ENCODE results near the gene RAB11FIP3. TPM values are rescaled to one million over a fixed set of nuclear protein-coding genes. Genes with fewer than 3 reads are reported as not detected.

RAB11FIP3 gene
- total RNA-seq, 1 experiment from 2014 or later, result 12.8 TPM

- H3K4me3 ChIP-seq (replicated peaks in 1 of 2; ENCODE audit: low read depth in 1 of 2, low read length in 2 of 2), result no peak overlapping the region
- H3K4me2 ChIP-seq (ENCODE audit: low read length), result no peak overlapping the region
- no peak overlapping the region for H3K9ac ChIP-seq (ENCODE audit: low read length)
- ChIA-PET POLR2A (no interaction called here), RAD21 (ENCODE audit: low non-redundant PET in 1 of 2, low total read pairs in 2 of 2, uncharacterized antibody in 2 of 2, unreplicated experiment in 2 of 2) (no interaction called here), CTCF (no interaction called here)
- no peak overlapping the region for H3K27ac ChIP-seq (ENCODE audit: low read depth, low read length)
- no peaks in the 10 kb centered on the region for H3K36me3 ChIP-seq (ENCODE audit: control insufficient read depth in 1 of 2, insufficient read depth in 2 of 2, low read length in 2 of 2)
- no peaks in the 10 kb centered on the region for H3K27me3 ChIP-seq (ENCODE audit: insufficient read depth, low read length)
- no peak for ATAC-seq
- H3K4me1 ChIP-seq (ENCODE audit: control insufficient read depth in 1 of 2, insufficient read depth in 2 of 2, low read length in 2 of 2), result no peaks in the 10 kb centered on the region
- no peaks in the 10 kb centered on the region for H4K20me1 ChIP-seq (ENCODE audit: insufficient read depth)
- intact Hi-C loops (cut with micrococcal nuclease), result no loop called here
- H3K79me2 ChIP-seq (ENCODE audit: insufficient read depth, low read length), result no peaks in the 10 kb centered on the region
- BruUV-seq (replicated peaks), result no TSS peak
- no peak overlapping the region for H2AFZ ChIP-seq (ENCODE audit: low read depth, low read length, poor library complexity, severe bottlenecking)
- DNase-seq (ENCODE audit: low read depth, low spot score), result no peak
- no peaks in the 10 kb centered on the region for H3K9me2 ChIP-seq (ENCODE audit: insufficient read depth)
- TF ChIP-seq EGR1 (IDR thresholded peaks at IDR 0.05; ENCODE audit: low read depth) (no peak), MAX (IDR thresholded peaks at IDR 0.05) (no peak), SRF (IDR thresholded peaks at IDR 0.05; ENCODE audit: low read depth) (no peak), TCF7L2 (IDR thresholded peaks at IDR 0.05; ENCODE audit: borderline replicate concordance, extremely low read depth, insufficient read depth, insufficient read length) (no peak), REST (IDR thresholded peaks at IDR 0.05; ENCODE audit: low read depth) (no peak), JUND (IDR thresholded peaks at IDR 0.05) (no peak), SIN3A (IDR thresholded peaks at IDR 0.05; ENCODE audit: low read depth) (no peak), EZH2phosphoT487 (IDR thresholded peaks at IDR 0.05; ENCODE audit: borderline replicate concordance) (no peak), CEBPB (IDR thresholded peaks at IDR 0.05; ENCODE audit: low read depth) (no peak), ELF1 (IDR thresholded peaks at IDR 0.05; ENCODE audit: borderline replicate concordance, low read depth) (no peak), YY1 (IDR thresholded peaks at IDR 0.05; ENCODE audit: extremely low read depth, insufficient replicate concordance, low read depth, low read length) (no peak), POLR2A (IDR thresholded peaks at IDR 0.05; ENCODE audit: borderline replicate concordance, extremely low read depth, insufficient read depth, insufficient read length) (no peak), ZNF274 (IDR thresholded peaks at IDR 0.05; ENCODE audit: low read depth, low read length) (no peak), SP1 (IDR thresholded peaks at IDR 0.05; ENCODE audit: low read depth) (no peak), FOSL1 (IDR thresholded peaks at IDR 0.05; ENCODE audit: low read depth) (no peak), CBX3 (IDR thresholded peaks at IDR 0.05; ENCODE audit: low read depth) (no peak), ZBTB33 (IDR thresholded peaks at IDR 0.05; ENCODE audit: extremely low read depth, insufficient replicate concordance, low read length) (no peak), RAD21 (IDR thresholded peaks at IDR 0.05; ENCODE audit: low read depth) (no peak), POLR2AphosphoS5 (IDR thresholded peaks at IDR 0.05; ENCODE audit: low read depth, low read length) (no peak)
- TF ChIP-seq, protein P1, sequence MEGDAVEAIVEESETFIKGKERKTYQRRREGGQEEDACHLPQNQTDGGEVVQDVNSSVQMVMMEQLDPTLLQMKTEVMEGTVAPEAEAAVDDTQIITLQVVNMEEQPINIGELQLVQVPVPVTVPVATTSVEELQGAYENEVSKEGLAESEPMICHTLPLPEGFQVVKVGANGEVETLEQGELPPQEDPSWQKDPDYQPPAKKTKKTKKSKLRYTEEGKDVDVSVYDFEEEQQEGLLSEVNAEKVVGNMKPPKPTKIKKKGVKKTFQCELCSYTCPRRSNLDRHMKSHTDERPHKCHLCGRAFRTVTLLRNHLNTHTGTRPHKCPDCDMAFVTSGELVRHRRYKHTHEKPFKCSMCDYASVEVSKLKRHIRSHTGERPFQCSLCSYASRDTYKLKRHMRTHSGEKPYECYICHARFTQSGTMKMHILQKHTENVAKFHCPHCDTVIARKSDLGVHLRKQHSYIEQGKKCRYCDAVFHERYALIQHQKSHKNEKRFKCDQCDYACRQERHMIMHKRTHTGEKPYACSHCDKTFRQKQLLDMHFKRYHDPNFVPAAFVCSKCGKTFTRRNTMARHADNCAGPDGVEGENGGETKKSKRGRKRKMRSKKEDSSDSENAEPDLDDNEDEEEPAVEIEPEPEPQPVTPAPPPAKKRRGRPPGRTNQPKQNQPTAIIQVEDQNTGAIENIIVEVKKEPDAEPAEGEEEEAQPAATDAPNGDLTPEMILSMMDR (IDR thresholded peaks at IDR 0.05 in 2 of 3, conservative IDR thresholded peaks at IDR 0.05 in 1 of 3; ENCODE audit: borderline replicate concordance in 1 of 3, insufficient read depth in 1 of 3, low read depth in 2 of 3, low read length in 2 of 3), result no peak
- H3K9me3 ChIP-seq (ENCODE audit: control insufficient read depth in 1 of 2, insufficient read depth in 1 of 2, low read depth in 1 of 2, low read length in 2 of 2), result no peaks in the 10 kb centered on the region
Observed at GRCh38 chr16:407253-407652, 18.2 kb upstream of the RAB11FIP3 start.
